Activated CD4-positive, alpha-beta T cell treated with anti-CD3 and anti-CD28 coated beads, Interleukin-2, Interleukin-6, amounts not matched to agents 100 ng/mL and 50 ng/mL, durations not matched to agents 16 hours and 8 hours (primary cell): ENCODE data around the gene ICAM2.
A peak's percentile ranks its signal among the peaks of the same experiment; 100 is the strongest.
"Not testable (repeated sequence)": the region's sequence is repeated elsewhere in the genome, so short reads cannot be mapped to it uniquely, and the experiment has no call there.

Experiments
- DNase-seq: peaks from one replicate; pipeline ENCODE4 v3.0.0-alpha.2; 2020

Gene ICAM2

GRCh38 chr17:63996430-63997182 lies 23.8 kb downstream of the ICAM2 start:
- DNase-seq, result no peak

GRCh38 chr17:63995626-63996025 lies 24.8 kb downstream of the ICAM2 start:
- no peak for DNase-seq

GRCh38 chr17:63993368-63993985 lies 27.0 kb downstream of the ICAM2 start:
- no peak for DNase-seq

GRCh38 chr17:63991611-63992010 lies 28.8 kb downstream of the ICAM2 start:
- DNase-seq, result no peak

- no peak for DNase-seq
These were observed 30.6 kb downstream of the ICAM2 start for GRCh38 chr17:63989622-63990345.

GRCh38 chr17:63988741-63989621 lies 31.5 kb downstream of the ICAM2 start:
- no peak for DNase-seq

GRCh38 chr17:63988127-63988478 lies 32.3 kb downstream of the ICAM2 start:
- no peak for DNase-seq

GRCh38 chr17:63987221-63988126 lies 33.0 kb downstream of the ICAM2 start:
- DNase-seq, result no peak

- DNase-seq, result no peak
These were observed 33.6 kb downstream of the ICAM2 start for GRCh38 chr17:63986821-63987220.

GRCh38 chr17:63985387-63986140 lies 34.9 kb downstream of the ICAM2 start:
- no peak for DNase-seq

GRCh38 chr17:63984651-63985386 lies 35.6 kb downstream of the ICAM2 start:
- peak; percentile 77 for DNase-seq

- no peak for DNase-seq
These were observed 36.2 kb downstream of the ICAM2 start for GRCh38 chr17:63984236-63984635.

- no peak for DNase-seq
These were observed 37.1 kb downstream of the ICAM2 start for GRCh38 chr17:63983320-63983719.

GRCh38 chr17:63982641-63983040 lies 37.8 kb downstream of the ICAM2 start:
- not testable (repeated sequence) for DNase-seq

GRCh38 chr17:63978272-63979200 lies 41.9 kb downstream of the ICAM2 start:
- no peak for DNase-seq

GRCh38 chr17:63976702-63977101 lies 43.7 kb downstream of the ICAM2 start:
- no peak for DNase-seq

GRCh38 chr17:63975541-63976092 lies 44.8 kb downstream of the ICAM2 start:
- DNase-seq, result no peak

GRCh38 chr17:63974594-63975192 lies 45.7 kb downstream of the ICAM2 start:
- DNase-seq, result no peak
